WI38 (cell line): Measurements from ENCODE around the gene WSB1.

Experiments used
- H3K4me3 ChIP-seq: 2 replicates; pipeline ENCODE4 v1.5.1; 2011; ENCODE audit warnings: low read depth, mild to moderate bottlenecking, control low read depth, low read length
- TF ChIP-seq, protein P1 (sequence below): IDR thresholded peaks from 2 replicates; pipeline ENCODE4 v1.5.1; 2012; ENCODE audit warnings: low read depth, mild to moderate bottlenecking, control low read depth, low read length

Gene WSB1

GRCh38 chr17:27256225-27257030 is 37.5 kb upstream of the WSB1 start:
- TF ChIP-seq, protein P1, sequence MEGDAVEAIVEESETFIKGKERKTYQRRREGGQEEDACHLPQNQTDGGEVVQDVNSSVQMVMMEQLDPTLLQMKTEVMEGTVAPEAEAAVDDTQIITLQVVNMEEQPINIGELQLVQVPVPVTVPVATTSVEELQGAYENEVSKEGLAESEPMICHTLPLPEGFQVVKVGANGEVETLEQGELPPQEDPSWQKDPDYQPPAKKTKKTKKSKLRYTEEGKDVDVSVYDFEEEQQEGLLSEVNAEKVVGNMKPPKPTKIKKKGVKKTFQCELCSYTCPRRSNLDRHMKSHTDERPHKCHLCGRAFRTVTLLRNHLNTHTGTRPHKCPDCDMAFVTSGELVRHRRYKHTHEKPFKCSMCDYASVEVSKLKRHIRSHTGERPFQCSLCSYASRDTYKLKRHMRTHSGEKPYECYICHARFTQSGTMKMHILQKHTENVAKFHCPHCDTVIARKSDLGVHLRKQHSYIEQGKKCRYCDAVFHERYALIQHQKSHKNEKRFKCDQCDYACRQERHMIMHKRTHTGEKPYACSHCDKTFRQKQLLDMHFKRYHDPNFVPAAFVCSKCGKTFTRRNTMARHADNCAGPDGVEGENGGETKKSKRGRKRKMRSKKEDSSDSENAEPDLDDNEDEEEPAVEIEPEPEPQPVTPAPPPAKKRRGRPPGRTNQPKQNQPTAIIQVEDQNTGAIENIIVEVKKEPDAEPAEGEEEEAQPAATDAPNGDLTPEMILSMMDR, result no peak
- H3K4me3 ChIP-seq, result no peak overlapping the region

- no peak overlapping the region for H3K4me3 ChIP-seq
- TF ChIP-seq, protein P1, result no peak
Measured at GRCh38 chr17:27257031-27257357, 36.9 kb upstream of the WSB1 start.

DNA sequence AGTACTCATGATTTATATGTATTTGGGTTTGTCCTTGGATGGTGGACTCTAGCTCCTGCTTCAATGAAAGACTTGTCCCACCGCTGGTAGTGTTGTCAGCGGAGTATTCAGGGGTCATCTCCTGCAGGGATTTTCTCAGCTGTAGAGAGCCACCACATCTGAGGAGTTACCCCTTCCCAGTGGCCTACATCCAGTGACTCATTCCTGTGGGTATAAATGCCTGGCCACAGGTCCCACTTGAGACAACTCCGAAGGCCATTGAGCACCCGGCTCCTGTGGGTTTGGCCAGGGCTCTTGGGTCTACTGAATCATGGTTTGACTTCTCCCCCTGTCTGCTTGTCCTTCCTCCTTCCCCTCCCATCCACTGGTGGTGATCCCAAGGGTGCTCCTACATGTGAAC is 34.6 kb upstream of the WSB1 start:
- TF ChIP-seq, protein P1, result no peak

GRCh38 chr17:27263386-27263785 is 30.5 kb upstream of the WSB1 start:
- TF ChIP-seq, protein P1, result no peak
- H3K4me3 ChIP-seq, result no peak overlapping the region

More for the DNA sequence above, 34.6 kb upstream of the WSB1 start:
- no peak overlapping the region for H3K4me3 ChIP-seq

DNA sequence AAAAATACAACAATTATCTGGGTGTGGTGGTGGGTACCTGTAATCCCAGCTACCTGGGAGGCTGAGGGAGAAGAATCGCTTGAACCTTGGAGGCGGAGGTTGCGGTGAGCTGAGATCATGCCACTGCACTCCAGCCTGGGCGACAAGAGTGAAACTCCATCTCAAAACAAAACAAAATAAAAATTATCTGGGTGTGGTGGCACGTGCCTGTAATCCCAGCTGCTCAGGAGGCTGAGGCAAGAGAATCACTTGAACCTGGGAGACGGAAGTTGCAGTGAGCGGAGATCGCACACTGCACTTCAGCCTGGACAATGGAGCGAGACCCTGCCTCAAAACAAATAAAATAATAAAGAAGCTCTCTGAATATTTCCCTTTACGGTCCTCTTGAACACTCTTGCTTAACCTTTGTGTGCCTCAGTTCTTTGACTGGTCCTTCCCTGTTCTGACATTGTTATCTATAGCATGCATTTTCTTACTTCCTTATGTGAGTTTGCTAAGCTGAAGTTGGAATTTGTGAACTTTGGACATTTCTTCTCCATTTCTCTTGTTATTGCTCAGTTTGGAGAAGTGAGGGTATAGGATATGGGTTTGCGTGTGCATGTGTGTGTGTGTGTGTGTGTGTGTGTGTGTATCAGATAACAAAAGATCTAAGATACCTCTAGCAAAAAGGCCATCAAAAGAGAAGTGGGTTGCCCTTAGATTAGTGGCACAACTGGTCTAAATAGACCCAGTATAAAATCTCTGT is 29.7 kb upstream of the WSB1 start:
- TF ChIP-seq, protein P1, result no peak
- no peak overlapping the region for H3K4me3 ChIP-seq

- H3K4me3 ChIP-seq, result no peak overlapping the region
- TF ChIP-seq, protein P1, result no peak
Measured at GRCh38 chr17:27265333-27265732, 28.6 kb upstream of the WSB1 start.

- TF ChIP-seq, protein P1, result no peak
- no peak overlapping the region for H3K4me3 ChIP-seq
Measured at GRCh38 chr17:27266228-27266627, 27.7 kb upstream of the WSB1 start.
